Fibroblast of mammary gland (primary cell): ENCODE measurements around the gene SOCS1.

ENCODE experiments used
- DNase-seq: peaks from one replicate; pipeline ENCODE4 v3.0.0-alpha.2; 2010; ENCODE audit warnings: low read depth
- H3K4me3 ChIP-seq: 2 replicates; pipeline ENCODE4 v1.5.1; 2011; ENCODE audit warnings: low read depth, mild to moderate bottlenecking, low read length, moderate library complexity; ENCODE audit not compliant: control insufficient read depth
- CTCF ChIP-seq: conservative IDR thresholded peaks from 2 replicates; pipeline ENCODE4 v1.5.1; 2011; ENCODE audit warnings: low read depth, low read length, inconsistent platforms; ENCODE audit not compliant: control insufficient read depth, insufficient read depth

The SOCS1 gene

GRCh38 chr16:11265124-11265523 is 9.1 kb upstream of the SOCS1 start:
- DNase-seq: no peak
- no peak overlapping the region for H3K4me3 ChIP-seq
- TF ChIP-seq CTCF: no peak

- no peak for DNase-seq
- TF ChIP-seq CTCF: no peak
- no peak overlapping the region for H3K4me3 ChIP-seq
Measured at GRCh38 chr16:11264155-11264832, 8.3 kb upstream of the SOCS1 start.

- DNase-seq: no peak
- no peak for TF ChIP-seq CTCF
- H3K4me3 ChIP-seq: no peak overlapping the region
Measured at GRCh38 chr16:11263737-11264136, 7.7 kb upstream of the SOCS1 start.

- H3K4me3 ChIP-seq: no peak overlapping the region
- no peak for DNase-seq
- no peak for TF ChIP-seq CTCF
Measured at GRCh38 chr16:11262915-11263314, 6.9 kb upstream of the SOCS1 start.

GRCh38 chr16:11260596-11260966 is 4.6 kb upstream of the SOCS1 start:
- no peak for DNase-seq
- no peak overlapping the region for H3K4me3 ChIP-seq
- TF ChIP-seq CTCF: no peak

- TF ChIP-seq CTCF: no peak
- DNase-seq: no peak
- H3K4me3 ChIP-seq: no peak overlapping the region
Measured at GRCh38 chr16:11259655-11260595, 3.9 kb upstream of the SOCS1 start.
